ENCODE results near the gene CLBA1. TPM values are rescaled to one million over a fixed set of nuclear protein-coding genes. Genes with fewer than 3 reads are reported as not detected.

Gene CLBA1
- total RNA-seq, 1 donor: 6.9 TPM

- no peak overlapping the region for H3K4me3 ChIP-seq (ENCODE audit: low read depth, low read length)
- no peak for TF ChIP-seq CTCF (IDR thresholded peaks at IDR 0.05; ENCODE audit: insufficient read depth, low read depth, low read length)
- DNase-seq (ENCODE audit: low read depth): no peak
Measured at GRCh38 chr14:104953896-104954656, 31.5 kb upstream of the CLBA1 start.

- TF ChIP-seq CTCF (IDR thresholded peaks at IDR 0.05; ENCODE audit: insufficient read depth, low read depth, low read length): no peak
- no peak overlapping the region for H3K4me3 ChIP-seq (ENCODE audit: low read depth, low read length)
- DNase-seq (ENCODE audit: low read depth): no peak
Measured at GRCh38 chr14:104954746-104955395, 30.7 kb upstream of the CLBA1 start.

- no peak for DNase-seq (ENCODE audit: low read depth)
- no peak overlapping the region for H3K4me3 ChIP-seq (ENCODE audit: low read depth, low read length)
- TF ChIP-seq CTCF (IDR thresholded peaks at IDR 0.05; ENCODE audit: insufficient read depth, low read depth, low read length): no peak
Measured at GRCh38 chr14:104955396-104955770, 30.2 kb upstream of the CLBA1 start.

- no peak overlapping the region for H3K4me3 ChIP-seq (ENCODE audit: low read depth, low read length)
- no peak for DNase-seq (ENCODE audit: low read depth)
Measured at GRCh38 chr14:104956290-104956890, 29.2 kb upstream of the CLBA1 start.

GRCh38 chr14:104957146-104958113 is 28.2 kb upstream of the CLBA1 start:
- TF ChIP-seq CTCF (IDR thresholded peaks at IDR 0.05; ENCODE audit: insufficient read depth, low read depth, low read length): no peak
- no peak overlapping the region for H3K4me3 ChIP-seq (ENCODE audit: low read depth, low read length)
- DNase-seq (ENCODE audit: low read depth): no peak

More at GRCh38 chr14:104956290-104956890, 29.2 kb upstream of the CLBA1 start:
- no peak for TF ChIP-seq CTCF (IDR thresholded peaks at IDR 0.05; ENCODE audit: insufficient read depth, low read depth, low read length)

GRCh38 chr14:104964546-104964945 is 21.0 kb upstream of the CLBA1 start:
- no peak for DNase-seq (ENCODE audit: low read depth)
- TF ChIP-seq CTCF (IDR thresholded peaks at IDR 0.05; ENCODE audit: insufficient read depth, low read depth, low read length): no peak
- H3K4me3 ChIP-seq (ENCODE audit: low read depth, low read length): no peak overlapping the region
